Occipital lobe (tissue), 2 donors: ENCODE results near the gene PPP1R9A. TPM values are rescaled to one million over a fixed set of nuclear protein-coding genes. Genes with fewer than 3 reads are reported as not detected.

Experiments used
- DNase-seq: peaks from one replicate; lab custom pipeline; 2025; lab: John Stamatoyannopoulos, UW
- total RNA-seq: library from RNA; depleted of rRNA; stranded (reverse); fragments of >200 nt; gene quantifications from one replicate; pipeline ENCODE4 v1.2.3, GENCODE V29; 2014

Gene PPP1R9A
- total RNA-seq, 1 donor from 2014 or later: 115 TPM

- DNase-seq: no peak
These were observed 188.0 kb downstream of the PPP1R9A start for GRCh38 chr7:95095259-95095965.

DNA sequence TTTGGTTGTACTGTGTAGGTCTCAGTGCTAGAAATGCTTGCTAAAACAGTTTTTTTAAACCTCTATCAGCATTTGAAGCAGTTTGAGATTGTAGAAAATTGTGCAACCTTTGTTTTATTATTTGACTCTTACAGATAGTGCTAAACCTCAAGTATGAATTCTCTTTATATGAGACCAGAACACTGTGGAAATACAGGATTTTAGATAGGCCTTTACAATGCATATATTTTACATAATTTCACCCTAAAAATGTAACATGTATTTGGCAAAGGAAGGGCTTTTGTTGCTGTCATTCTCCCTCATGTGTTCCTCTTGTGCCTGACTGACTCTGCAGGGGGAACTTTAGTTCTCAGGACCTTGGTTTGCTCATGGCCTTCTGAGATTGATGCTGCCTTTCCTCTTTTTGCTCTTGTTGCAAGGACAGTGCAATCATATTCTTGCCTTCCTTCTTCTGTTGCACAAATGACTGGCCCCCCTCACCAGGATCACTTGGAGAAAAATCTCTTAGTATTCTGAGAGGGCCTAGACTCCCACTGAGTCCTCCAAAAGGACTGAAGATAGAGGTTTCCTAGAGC is 188.7 kb downstream of the PPP1R9A start:
- DNase-seq: no peak

- no peak for DNase-seq
These were observed 189.9 kb downstream of the PPP1R9A start for GRCh38 chr7:95097291-95097690.

- no peak for DNase-seq
These were observed 190.5 kb downstream of the PPP1R9A start for GRCh38 chr7:95097851-95098250.

- DNase-seq: no peak
These were observed 191.7 kb downstream of the PPP1R9A start for GRCh38 chr7:95099106-95099505.

GRCh38 chr7:95101422-95101821 is 194.0 kb downstream of the PPP1R9A start:
- no peak for DNase-seq

GRCh38 chr7:95102662-95103061 is 195.3 kb downstream of the PPP1R9A start:
- no peak for DNase-seq

DNA sequence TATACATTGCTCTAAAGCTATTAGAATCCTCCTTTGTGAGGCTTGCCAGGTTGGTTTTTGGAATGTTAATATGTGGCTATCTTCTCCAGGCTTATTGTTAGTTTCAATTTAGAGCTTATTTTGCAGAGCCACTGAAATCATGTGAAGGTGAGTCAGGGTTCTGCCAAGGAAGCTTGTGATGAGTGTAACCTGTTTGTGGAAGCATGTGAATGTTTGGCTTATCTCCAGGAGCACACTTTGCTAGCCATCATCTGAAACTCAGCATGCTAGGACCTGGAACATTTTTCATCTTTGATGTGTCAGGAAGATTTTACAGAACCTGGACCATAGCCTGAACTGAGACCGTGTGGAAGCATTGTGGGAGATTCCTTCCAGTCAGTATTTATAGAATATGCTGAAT is 197.3 kb downstream of the PPP1R9A start:
- DNase-seq: peak; percentile 13

GRCh38 chr7:95105627-95106026 is 198.2 kb downstream of the PPP1R9A start:
- DNase-seq: no peak

DNA sequence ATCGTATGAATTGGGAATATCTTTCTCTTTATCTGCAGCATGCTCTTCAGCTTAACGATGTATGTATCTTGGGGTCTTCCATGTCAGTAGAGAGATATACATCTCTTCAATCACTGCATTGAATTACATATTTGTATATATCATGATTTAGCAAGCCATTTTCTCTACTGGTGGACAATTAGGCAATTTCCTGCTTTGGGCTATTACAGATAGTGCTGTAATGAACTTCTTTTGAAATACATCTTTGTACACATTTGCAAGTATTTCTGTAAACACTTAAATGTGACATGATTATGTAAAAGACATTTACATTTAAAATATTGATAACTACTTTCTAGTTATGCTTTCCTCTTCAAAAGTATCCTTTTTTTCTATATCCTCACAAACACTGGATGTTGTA is 199.0 kb downstream of the PPP1R9A start:
- no peak for DNase-seq

GRCh38 chr7:95110707-95111106 is 203.3 kb downstream of the PPP1R9A start:
- DNase-seq: no peak

GRCh38 chr7:95113590-95113989 is 206.2 kb downstream of the PPP1R9A start:
- no peak for DNase-seq

DNA sequence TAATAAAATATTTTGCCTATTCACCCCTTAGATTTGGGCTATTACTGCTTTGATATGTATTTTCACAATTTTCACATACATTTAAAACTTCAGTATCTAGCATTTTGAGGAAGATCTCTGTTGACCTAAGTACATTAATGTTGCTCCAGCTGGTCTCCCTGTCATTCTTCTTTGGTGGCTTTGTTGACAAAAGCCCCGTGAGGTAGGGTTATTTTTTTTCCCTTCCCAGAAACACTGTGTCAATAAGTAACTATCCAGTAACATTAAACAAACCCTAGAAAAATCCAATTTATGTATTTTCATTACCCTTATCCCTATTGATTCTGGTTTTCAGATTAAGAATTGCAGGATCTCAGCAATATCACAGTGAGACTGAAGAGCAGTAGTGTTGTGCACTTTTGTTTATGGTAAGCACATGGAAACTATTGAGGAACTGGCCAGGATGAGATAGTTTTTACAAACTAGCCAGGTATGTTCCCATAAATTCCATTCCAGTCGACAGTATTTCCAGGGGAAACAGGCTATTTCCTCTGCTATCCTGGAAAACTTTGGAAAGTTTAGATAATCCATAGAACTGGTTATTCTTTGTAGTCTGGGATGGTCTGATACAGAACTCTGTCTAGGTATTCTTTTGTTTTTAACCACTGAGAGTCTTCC is 218.8 kb downstream of the PPP1R9A start:
- no peak for DNase-seq

- no peak for DNase-seq
These were observed 225.1 kb downstream of the PPP1R9A start for GRCh38 chr7:95132500-95132899.

DNA sequence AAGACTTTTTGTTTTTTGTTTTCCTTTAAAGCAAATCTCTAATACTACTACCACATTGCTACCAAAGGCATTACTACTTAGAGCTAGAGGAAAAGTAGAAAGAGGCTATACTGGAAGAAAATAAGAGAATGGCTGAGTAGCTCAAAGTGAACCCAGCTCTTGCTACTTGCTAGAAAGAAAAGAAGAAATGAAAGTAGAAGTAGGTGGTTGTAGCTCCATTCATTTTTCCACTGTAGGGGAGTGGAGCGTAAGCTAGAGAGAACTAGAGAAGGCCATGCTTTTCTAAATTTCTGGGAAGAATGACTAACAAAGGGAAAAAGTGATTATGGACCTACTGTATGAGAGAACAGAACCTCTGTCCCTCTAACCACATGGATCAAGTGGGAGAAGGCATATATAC is 232.5 kb downstream of the PPP1R9A start:
- no peak for DNase-seq

DNA sequence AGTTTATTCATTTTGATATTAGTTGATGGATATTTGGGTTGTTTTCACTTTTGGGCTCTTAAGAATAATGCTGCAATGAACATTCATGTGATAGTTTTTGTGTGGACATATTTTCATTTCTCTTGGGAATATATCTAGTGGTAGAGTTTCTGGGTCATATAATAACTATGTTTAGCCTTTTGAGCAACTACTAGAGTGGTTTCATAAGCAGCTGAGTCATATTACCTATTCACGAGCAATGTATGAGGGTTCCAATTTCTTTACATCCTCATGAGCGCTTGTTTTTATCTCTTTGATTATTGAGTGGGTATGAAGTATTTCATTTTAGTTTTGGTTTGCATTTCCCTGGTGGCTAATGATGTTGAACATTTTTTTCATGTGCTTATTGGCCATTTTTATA is 234.4 kb downstream of the PPP1R9A start:
- DNase-seq: no peak

- no peak for DNase-seq
These were observed 236.9 kb downstream of the PPP1R9A start for GRCh38 chr7:95144256-95144655.

GRCh38 chr7:95155965-95156364 is 248.6 kb downstream of the PPP1R9A start:
- DNase-seq: no peak

GRCh38 chr7:95157381-95157780 is 250.0 kb downstream of the PPP1R9A start:
- DNase-seq: no peak

- DNase-seq: no peak
These were observed 262.3 kb downstream of the PPP1R9A start for GRCh38 chr7:95169678-95170077.

DNA sequence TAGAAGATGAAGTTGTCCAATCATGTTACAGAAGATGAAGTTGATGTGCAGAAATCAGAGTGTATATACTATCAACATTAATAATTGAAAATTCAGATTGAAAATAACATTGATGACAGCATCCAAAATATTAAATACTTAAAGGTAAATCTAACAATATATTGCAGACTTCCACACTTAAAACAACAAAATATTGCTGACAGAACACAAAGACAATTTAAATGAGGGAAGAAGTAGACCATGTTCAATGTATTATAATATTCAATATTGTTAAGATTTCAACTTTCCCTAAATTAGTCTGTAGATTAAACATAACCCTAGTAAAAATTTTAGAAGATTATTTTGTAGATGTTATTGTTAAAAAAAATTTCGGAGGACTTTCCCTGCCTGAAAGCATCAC is 265.0 kb downstream of the PPP1R9A start:
- DNase-seq: no peak

- DNase-seq: no peak
These were observed 283.1 kb downstream of the PPP1R9A start for GRCh38 chr7:95190515-95190914.

GRCh38 chr7:95191795-95192194 is 284.4 kb downstream of the PPP1R9A start:
- no peak for DNase-seq
